Heart left ventricle (tissue), 16 donors: Measurements from ENCODE around the gene C16orf92. TPM values are rescaled to one million over a fixed set of nuclear protein-coding genes. Genes with fewer than 3 reads are reported as not detected.

ENCODE experiments used
- ATAC-seq, 4 donors: fragments of 200-7000 bp; cut with Tn5 transposase; one replicate each; pipeline ENCODE4 v1.9.1; 2020 to 2022; ENCODE audit warnings: moderate library complexity in 4 of 4, mild to moderate bottlenecking in 3 of 4, moderate number of reproducible peaks in 1 of 4
- DNase-seq, 5 donors: peaks; one replicate each; pipeline ENCODE4 v3.0.0-alpha.2; 2020
- H3K27ac ChIP-seq, 12 donors: fragments of 200-600 bp; sonication (generic) in 4 of 12; one replicate each; pipeline versions ENCODE4 v1.5.0 to v1.8.0; 2016 to 2022; ENCODE audit warnings: mild to moderate bottlenecking in 2 of 12
- H3K27me3 ChIP-seq, 9 donors: fragments of 200-600 bp; sonication (generic) in 2 of 9; one replicate each; pipeline versions ENCODE4 v1.5.1 to v1.8.0; 2016 to 2022; ENCODE audit warnings: mild to moderate bottlenecking in 3 of 9
- H3K36me3 ChIP-seq, 9 donors: fragments of 200-600 bp; sonication (generic) in 2 of 9; one replicate each; pipeline versions ENCODE4 v1.5.0 to v1.8.0; 2018 to 2022; ENCODE audit warnings: mild to moderate bottlenecking in 2 of 9
- H3K4me1 ChIP-seq, 12 donors: fragments of 200-600 bp; sonication (generic) in 4 of 12; one replicate each; pipeline versions ENCODE4 v1.5.0 to v1.8.0; 2016 to 2022; ENCODE audit warnings: mild to moderate bottlenecking in 3 of 12
- H3K4me3 ChIP-seq, 12 donors: fragments of 200-600 bp; sonication (generic) in 4 of 12; one replicate each; pipeline versions ENCODE4 v1.5.0 to v1.8.0; 2017 to 2022; ENCODE audit warnings: mild to moderate bottlenecking in 9 of 12, moderate library complexity in 4 of 12
- H3K9me3 ChIP-seq, 12 donors: fragments of 200-600 bp; sonication (generic) in 4 of 12; one replicate each; pipeline versions ENCODE4 v1.5.0 to v1.8.0; 2016 to 2022; ENCODE audit warnings: mild to moderate bottlenecking in 1 of 12
- CTCF ChIP-seq, 12 donors: fragments of 200-600 bp; sonication (generic) in 4 of 12; IDR thresholded peaks; one replicate each; pipeline versions ENCODE4 v1.5.0 to v1.8.0; 2018 to 2022; ENCODE audit warnings: antibody characterized with exemption in 12 of 12, mild to moderate bottlenecking in 5 of 12
- POLR2A ChIP-seq, 2 donors: fragments of 450-650 bp; IDR thresholded peaks; one replicate each; pipeline ENCODE4 v1.6.1; 2017; ENCODE audit warnings: antibody characterized with exemption in 2 of 2, mild to moderate bottlenecking in 2 of 2, moderate library complexity in 2 of 2
- WGBS, 4 donors: extraction: QIAGEN DNeasy Blood & Tissue Kit in 2 of 4; methylation state at CpG; one replicate each; pipeline versions ENCODE4 v1.1.5 to v1.1.7; 2013 to 2018; 5-methylcytosine and 5-hydroxymethylcytosine counted together
- intact Hi-C, 10 donors: fragments of 100-400 bp; cut with DNase I; formaldehyde crosslinking; loops; one replicate each; pipeline versions ENCODE4 v1.11.1 to v1.14.2; 2022
- polyA plus RNA-seq, 2 donors: library from polyadenylated mRNA; stranded (reverse); fragments of 200-250 nt; gene quantifications; one replicate each; pipeline ENCODE4 v1.2.3, GENCODE V29; 2013
- total RNA-seq, 9 donors: library from RNA; depleted of rRNA in 2 of 9; stranded (reverse); fragments of >200 nt in 2 of 9; fragmentation: NEBNext Ultra II Directional in 3 of 9; extraction: Animal tissue kit (Norgen Biotek cat#: 25700) in 3 of 9; gene quantifications; one replicate each; pipeline versions ENCODE4 v1.1.0 to v1.2.4, GENCODE V29; 2016 to 2023
- donor health status: ischemic (EF 13 %, LVEDD 7.1; RV severe dilation, severe dysfunction).
- donor health status: healthy with polysubstance abuse.
- donor health status: DM: no; HTN: yes; CAD: no.
- donor health status: DM: no; HTN: no; CAD: no.
- donor health status: ischemic (EF 25% LVEDD 6.9; RV normal size, moderate dysfunction).
- donor health status: ischemic (EF 25% LVEDD 5.7; RV mildly dilated, moderate dysfunction).
- donor health status: healthy.
- donor health status: DM: yes; HTN: yes; CAD: no.
- donor health status: ischemic (EF 35%, LVEDD 5.7; RV mildly dilated, moderate dysfunction).
- donor health status: nonischemic (EF 11% LVEDD 7.7; RV severe dilation, severe dysfunction).
- donor health status: DM: yes; HTN: yes; CAD: no.
- donor health status: PGD.
- donor health status: ischemic (EF 29% LVEDD 5.4; RV normal size, mild dysfunction).
- donor health status: nonischemic (EF 23%, LVEDD 6.1; RV moderate dilation, normal function).

Gene C16orf92
- total and polyA plus RNA-seq, 11 donors: not detected

- Histone ChIP-seq H3K27me3 (peaks cover under 1 to 18% (median 11%) of the 10 kb centered on the region in 9 donors), H3K36me3 (peaks cover 0 to 30% (median 13%) of the 10 kb centered on the region in 9 donors), H3K9me3 (no peaks in the 10 kb centered on the region), H3K4me3 (no peak overlapping the region), H3K4me1 (peaks cover 0 to 7% (median 0%) of the 10 kb centered on the region in 12 donors), H3K27ac (no peak overlapping the region)
- TF ChIP-seq CTCF (IDR thresholded peaks at IDR 0.05): no peak
- TF ChIP-seq POLR2A (IDR thresholded peaks at IDR 0.05): no peak
- intact Hi-C loops: loop anchor here in 6 of 10 donors (5.0 to 10.0 kb wide), 9 partner anchors 38 to 303 kb away; partner anchors contain the start of genes CDIPT (in 4 of the 6), KCTD13 (in 4 of the 6), PAGR1 (in 1 of the 6) and PRRT2 (in 1 of the 6)
- WGBS, 4 donors: 60 to 71% (median 62%) methylated on average over 9 to 11 of the region's 11 CpGs
- DNase-seq (peak in 1 of 5 donors; percentile 39), ATAC-seq (peak in 1 of 4 donors; percentile 6)
Observed at GRCh38 chr16:30004811-30005242, 18.2 kb upstream of the C16orf92 start.

- intact Hi-C loops: loop anchor here in 5 of 10 donors (5.0 to 10.0 kb wide), 7 partner anchors 51 to 303 kb away; partner anchors contain the start of genes KCTD13 (in 4 of the 5), CDIPT (in 3 of the 5), PAGR1 (in 1 of the 5) and PRRT2 (in 1 of the 5)
- 53 to 64% (median 63%) methylated on average over 27 to 35 of the region's 35 CpGs for WGBS, 4 donors
- peak in 2 of 5 donors; percentile 22 to 64 for DNase-seq
- H3K4me1 ChIP-seq: peaks cover 0 to 14% (median 3%) of the 10 kb centered on the region in 12 donors
- H3K9me3 ChIP-seq: no peaks in the 10 kb centered on the region
- peak in 1 of 2 donors; percentile 9 for TF ChIP-seq POLR2A (IDR thresholded peaks at IDR 0.05)
- peak; percentile 73 to 89 (median 84) for TF ChIP-seq CTCF (IDR thresholded peaks at IDR 0.05)
- peaks cover 7 to 25% (median 18%) of the 10 kb centered on the region in 9 donors for H3K27me3 ChIP-seq
- ATAC-seq: peak in 3 of 4 donors; percentile 29 to 66 (median 62)
- H3K36me3 ChIP-seq: peaks cover 0 to 26% (median 6%) of the 10 kb centered on the region in 9 donors
- no peak overlapping the region for H3K4me3 ChIP-seq
- H3K27ac ChIP-seq: no peak overlapping the region
Observed at GRCh38 chr16:30005341-30006094, 17.5 kb upstream of the C16orf92 start.

GRCh38 chr16:30006095-30006473 lies 16.9 kb upstream of the C16orf92 start:
- no peak for ATAC-seq

More at GRCh38 chr16:30006095-30006473, 16.9 kb upstream of the C16orf92 start:
- DNase-seq: no peak
- no peak for TF ChIP-seq CTCF (IDR thresholded peaks at IDR 0.05)
- no peak for TF ChIP-seq POLR2A (IDR thresholded peaks at IDR 0.05)
- intact Hi-C loops: loop anchor here in 5 of 10 donors (5.0 to 10.0 kb wide), 7 partner anchors 51 to 304 kb away; partner anchors contain the start of genes KCTD13 (in 4 of the 5), CDIPT (in 3 of the 5), PAGR1 (in 1 of the 5) and PRRT2 (in 1 of the 5)
- H3K4me1 ChIP-seq: peaks cover 1 to 20% (median 8%) of the 10 kb centered on the region in 12 donors
- no peak overlapping the region for H3K4me3 ChIP-seq
- H3K36me3 ChIP-seq: peaks cover 0 to 20% (median under 1%) of the 10 kb centered on the region in 9 donors
- H3K9me3 ChIP-seq: no peaks in the 10 kb centered on the region
- 89 to 90% (median 90%) methylated on average over 16 to 18 of the region's 18 CpGs for WGBS, 4 donors
- no peak overlapping the region for H3K27ac ChIP-seq
- peaks cover 13 to 31% (median 23%) of the 10 kb centered on the region in 9 donors for H3K27me3 ChIP-seq
